ENCODE data around the gene FCSK. TPM values are rescaled to one million over a fixed set of nuclear protein-coding genes. Genes with fewer than 3 reads are reported as not detected.

The FCSK gene
- total and polyA plus RNA-seq, 2 of the 13 experiments (the other 11 are each of a cell fraction or from before 2014, with no cell fraction given): 9.1 to 19.2 TPM

DNA sequence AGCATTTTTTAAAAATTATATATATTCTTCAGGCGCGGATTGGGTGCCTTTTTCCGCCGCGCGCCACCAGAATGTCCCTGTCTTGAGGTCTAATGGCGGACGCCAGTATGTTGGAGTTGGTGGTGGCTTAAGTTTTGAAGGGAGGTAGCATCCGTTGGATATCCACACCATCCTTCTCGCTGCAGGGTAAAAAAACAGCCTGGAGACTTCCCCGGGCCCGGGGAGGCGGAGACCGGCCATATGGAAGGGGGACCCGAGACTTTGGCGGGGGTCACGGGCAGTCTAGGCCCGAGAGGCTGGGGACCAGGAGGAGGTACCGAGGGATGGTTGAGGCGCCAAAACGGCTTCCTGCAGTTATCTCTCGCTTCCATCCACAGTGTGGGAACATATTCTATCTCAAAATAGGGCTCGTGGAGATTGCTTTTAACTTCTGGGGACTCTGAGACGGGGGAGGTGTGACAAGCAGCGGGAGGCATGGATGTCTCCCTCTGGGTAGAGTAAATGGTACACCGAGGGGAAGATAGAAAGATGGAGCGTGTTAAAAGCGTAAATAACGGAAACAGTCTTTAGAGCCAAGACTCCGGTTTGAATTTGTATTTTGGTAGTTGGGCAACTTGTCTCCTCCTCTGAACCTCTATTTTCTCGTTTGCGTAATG, 69.5 kb downstream of the FCSK start, which contains the start of gene SF3B3 (continued):
- TF ChIP-seq CREB1 (IDR thresholded peaks at IDR 0.05) (no peak), CREB1 (CRISPR knock-in tag; IDR thresholded peaks at IDR 0.05) (0 out of 2 replicates have a peak, but pooled peaks have one; percentile 21), ZBTB25 (CRISPR knock-in tag; IDR thresholded peaks at IDR 0.05) (peak; percentile 38; the same call in 1 of the 2 replicates), DR1 (CRISPR knock-in tag; IDR thresholded peaks at IDR 0.05) (peak; percentile 93), ZKSCAN1 (IDR thresholded peaks at IDR 0.05; ENCODE audit: low read length) (no peak), ZNF44 (CRISPR knock-in tag; IDR thresholded peaks at IDR 0.05) (no peak), ZFP41 (CRISPR knock-in tag; IDR thresholded peaks at IDR 0.05; ENCODE audit: borderline replicate concordance) (no peak), ZNF777 (CRISPR knock-in tag; IDR thresholded peaks at IDR 0.05) (0 out of 2 replicates have a peak, but pooled peaks have one; percentile 47), TP53 (CRISPR knock-in tag; conservative IDR thresholded peaks at IDR 0.05) (no peak; the same call in none of the 2 replicates), ZNF234 (CRISPR knock-in tag; conservative IDR thresholded peaks at IDR 0.05) (0 out of 2 replicates have a peak, but pooled peaks have one; percentile 18), HDAC2 (CRISPR knock-in tag; IDR thresholded peaks at IDR 0.05) (no peak), PHF8 (CRISPR knock-in tag; IDR thresholded peaks at IDR 0.05) (peak; percentile 97), WIZ (CRISPR knock-in tag; IDR thresholded peaks at IDR 0.05) (0 out of 2 replicates have a peak, but pooled peaks have one; percentile 8), SKIL (CRISPR knock-in tag; IDR thresholded peaks at IDR 0.05; ENCODE audit: borderline replicate concordance) (no peak), ZBTB37 (CRISPR knock-in tag; IDR thresholded peaks at IDR 0.05) (no peak; the same call in 1 of the 2 replicates), FOSL2 (CRISPR knock-in tag; IDR thresholded peaks at IDR 0.05) (no peak), MAFG (CRISPR knock-in tag; IDR thresholded peaks at IDR 0.05) (no peak), CEBPB (IDR thresholded peaks at IDR 0.05; ENCODE audit: borderline replicate concordance, low read depth, low read length) (no peak)
- TF ChIP-seq, protein P1, sequence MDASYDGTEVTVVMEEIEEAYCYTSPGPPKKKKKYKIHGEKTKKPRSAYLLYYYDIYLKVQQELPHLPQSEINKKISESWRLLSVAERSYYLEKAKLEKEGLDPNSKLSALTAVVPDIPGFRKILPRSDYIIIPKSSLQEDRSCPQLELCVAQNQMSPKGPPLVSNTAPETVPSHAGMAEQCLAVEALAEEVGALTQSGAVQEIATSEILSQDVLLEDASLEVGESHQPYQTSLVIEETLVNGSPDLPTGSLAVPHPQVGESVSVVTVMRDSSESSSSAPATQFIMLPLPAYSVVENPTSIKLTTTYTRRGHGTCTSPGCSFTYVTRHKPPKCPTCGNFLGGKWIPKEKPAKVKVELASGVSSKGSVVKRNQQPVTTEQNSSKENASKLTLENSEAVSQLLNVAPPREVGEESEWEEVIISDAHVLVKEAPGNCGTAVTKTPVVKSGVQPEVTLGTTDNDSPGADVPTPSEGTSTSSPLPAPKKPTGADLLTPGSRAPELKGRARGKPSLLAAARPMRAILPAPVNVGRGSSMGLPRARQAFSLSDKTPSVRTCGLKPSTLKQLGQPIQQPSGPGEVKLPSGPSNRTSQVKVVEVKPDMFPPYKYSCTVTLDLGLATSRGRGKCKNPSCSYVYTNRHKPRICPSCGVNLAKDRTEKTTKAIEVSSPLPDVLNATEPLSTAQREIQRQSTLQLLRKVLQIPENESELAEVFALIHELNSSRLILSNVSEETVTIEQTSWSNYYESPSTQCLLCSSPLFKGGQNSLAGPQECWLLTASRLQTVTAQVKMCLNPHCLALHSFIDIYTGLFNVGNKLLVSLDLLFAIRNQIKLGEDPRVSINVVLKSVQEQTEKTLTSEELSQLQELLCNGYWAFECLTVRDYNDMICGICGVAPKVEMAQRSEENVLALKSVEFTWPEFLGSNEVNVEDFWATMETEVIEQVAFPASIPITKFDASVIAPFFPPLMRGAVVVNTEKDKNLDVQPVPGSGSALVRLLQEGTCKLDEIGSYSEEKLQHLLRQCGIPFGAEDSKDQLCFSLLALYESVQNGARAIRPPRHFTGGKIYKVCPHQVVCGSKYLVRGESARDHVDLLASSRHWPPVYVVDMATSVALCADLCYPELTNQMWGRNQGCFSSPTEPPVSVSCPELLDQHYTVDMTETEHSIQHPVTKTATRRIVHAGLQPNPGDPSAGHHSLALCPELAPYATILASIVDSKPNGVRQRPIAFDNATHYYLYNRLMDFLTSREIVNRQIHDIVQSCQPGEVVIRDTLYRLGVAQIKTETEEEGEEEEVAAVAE (CRISPR knock-in tag; IDR thresholded peaks at IDR 0.05; ENCODE audit: borderline replicate concordance): no peak
- TF ChIP-seq, protein P2, sequence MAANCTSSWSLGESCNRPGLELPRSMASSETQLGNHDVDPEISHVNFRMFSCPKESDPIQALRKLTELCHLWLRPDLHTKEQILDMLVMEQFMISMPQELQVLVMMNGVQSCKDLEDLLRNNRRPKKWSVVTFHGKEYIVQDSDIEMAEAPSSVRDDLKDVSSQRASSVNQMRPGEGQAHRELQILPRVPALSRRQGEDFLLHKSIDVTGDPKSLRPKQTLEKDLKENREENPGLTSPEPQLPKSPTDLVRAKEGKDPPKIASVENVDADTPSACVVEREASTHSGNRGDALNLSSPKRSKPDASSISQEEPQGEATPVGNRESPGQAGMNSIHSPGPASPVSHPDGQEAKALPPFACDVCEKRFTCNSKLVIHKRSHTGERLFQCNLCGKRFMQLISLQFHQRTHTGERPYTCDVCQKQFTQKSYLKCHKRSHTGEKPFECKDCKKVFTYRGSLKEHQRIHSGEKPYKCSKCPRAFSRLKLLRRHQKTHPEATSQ (CRISPR knock-in tag; IDR thresholded peaks at IDR 0.05; ENCODE audit: borderline replicate concordance): 0 out of 2 replicates have a peak, but pooled peaks have one; percentile 52

Data from HepG2 (cell line).